GM21390 (cell line): ENCODE data around the gene CCDC196.
"Not testable (repeated sequence)": the region's sequence is repeated elsewhere in the genome, so short reads cannot be mapped to it uniquely, and the experiment has no call there.

ENCODE experiments used
- ATAC-seq: cut with Tn5 transposase; IDR thresholded peaks from one replicate; pipeline ENCODE4 v1.9.1; 2021; ENCODE audit not compliant: unreplicated experiment

CCDC196 gene

DNA sequence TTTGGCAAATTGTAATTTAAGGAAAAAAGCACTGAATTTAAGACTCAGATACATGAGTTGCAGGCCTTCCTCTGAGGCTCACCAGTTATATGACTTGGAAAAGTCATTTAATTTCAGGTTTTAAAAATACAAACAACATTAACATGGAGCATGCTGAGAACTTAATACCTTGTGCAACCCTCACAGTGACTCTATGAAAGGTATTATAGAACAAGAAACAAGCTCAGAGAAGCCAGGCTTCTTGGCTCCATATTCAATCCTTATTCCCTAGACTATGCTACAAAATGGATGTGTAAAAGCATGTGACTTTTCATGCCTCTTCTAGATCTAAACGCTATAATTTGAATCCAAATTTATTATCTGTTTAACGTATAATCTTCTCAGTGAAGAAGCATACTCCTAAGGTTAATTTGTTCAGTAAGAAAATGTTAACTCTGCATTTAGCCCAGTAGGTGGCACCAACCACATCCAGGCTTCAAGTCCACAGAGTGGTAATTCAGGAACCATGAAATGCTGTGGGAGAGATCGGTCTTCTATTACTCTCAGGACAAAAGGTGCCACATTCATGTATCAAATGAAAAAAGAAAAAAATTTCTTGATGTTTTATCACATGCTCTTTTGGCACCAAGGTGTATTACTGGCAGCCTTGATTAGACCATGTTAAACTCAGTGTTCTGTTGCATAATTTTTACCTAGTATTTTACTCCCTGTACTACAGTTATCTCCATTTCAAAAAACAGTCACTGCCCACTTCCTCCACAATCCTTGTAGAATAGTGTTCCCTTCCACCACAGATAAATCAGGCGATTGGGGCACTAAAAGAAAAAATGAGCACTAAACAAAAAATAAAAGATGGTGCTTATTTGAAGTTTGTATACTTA is 9.3 kb downstream of the CCDC196 start:
- peak; percentile 87 for ATAC-seq

DNA sequence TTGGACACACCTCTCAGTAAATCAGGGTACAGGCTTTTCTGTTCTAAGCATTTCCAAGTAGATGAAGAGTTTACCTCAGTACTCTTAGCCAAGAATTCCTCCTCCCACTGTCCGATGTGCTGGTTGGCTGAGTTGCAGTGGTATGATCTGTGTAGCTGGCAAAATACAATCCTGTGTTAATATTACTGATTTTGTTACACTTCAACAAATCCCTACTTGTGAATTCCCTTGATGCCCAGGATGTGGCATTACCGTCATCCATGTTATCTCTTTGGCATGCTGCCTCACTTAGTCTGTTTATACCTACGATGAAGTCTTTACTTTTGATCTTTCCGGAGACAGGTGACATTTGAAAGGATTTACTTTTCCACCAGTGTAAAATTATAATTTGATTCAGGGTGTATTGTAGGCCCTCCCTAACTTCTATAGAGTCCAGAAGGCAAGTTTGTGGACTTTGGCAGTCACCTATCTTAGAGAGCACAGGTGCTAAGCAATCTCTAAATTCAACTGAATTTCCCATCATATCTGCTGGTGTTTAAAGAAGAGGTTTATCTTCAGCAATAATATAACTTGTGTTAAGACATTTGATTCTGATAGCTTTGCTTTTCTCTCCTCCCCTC is 10.1 kb downstream of the CCDC196 start:
- no peak for ATAC-seq

DNA sequence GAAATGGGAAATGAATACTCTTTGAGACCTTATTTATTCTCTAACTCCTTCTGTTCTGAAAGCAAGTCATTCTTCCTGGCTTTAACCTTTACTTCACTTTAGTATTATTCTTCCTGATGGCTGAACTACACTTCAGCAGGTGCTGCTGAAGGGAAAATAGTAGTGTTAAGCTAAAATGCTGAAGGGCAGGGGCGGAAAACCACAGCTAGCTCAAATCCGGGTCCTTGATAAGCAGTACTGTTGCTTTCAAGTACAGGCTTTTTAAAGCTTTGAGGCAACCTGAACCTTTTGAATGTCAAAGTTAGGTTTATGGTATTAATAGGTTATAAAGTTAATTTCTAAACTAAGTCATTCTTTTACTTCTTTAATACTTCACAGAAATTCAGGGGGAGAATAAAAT is 10.7 kb downstream of the CCDC196 start:
- ATAC-seq, result no peak

DNA sequence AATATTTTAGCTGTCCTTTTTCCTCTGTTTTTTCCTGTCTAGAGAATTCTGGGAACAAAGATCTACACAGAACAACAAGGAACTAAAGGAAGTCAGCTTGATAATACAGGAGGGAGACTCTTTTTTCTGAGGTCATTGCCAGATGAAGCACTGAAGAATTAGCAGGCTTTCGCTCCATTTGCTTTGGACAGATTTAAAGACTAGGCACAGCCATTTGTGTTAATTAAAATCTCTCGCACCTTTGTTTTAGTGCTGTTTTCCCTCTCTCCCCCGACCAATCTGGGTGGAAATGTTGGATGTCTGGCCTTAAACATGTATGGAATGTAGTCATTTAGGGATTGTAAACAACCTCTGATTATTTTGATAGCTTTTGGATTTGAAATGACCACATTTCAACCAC is 12.1 kb downstream of the CCDC196 start:
- no peak for ATAC-seq

DNA sequence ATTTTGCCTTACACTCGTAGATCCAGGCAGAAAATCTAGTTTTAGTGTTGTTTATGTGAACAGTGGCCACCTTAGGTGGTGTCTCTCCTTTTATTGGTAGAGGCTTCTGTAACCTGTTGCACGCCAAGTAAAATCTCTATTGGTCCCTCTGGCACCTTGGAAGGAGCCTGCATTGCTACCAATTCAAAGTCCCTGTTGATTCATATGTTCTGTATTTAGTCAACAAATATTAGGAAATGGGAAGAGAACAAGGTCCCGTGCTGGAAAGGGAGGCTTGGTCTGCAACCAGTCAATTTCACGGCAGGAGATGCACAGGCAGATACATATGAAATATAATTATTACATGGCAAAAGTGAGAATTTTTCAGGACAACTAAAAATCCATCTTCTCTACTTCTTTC is 15.4 kb downstream of the CCDC196 start:
- ATAC-seq, result no peak

DNA sequence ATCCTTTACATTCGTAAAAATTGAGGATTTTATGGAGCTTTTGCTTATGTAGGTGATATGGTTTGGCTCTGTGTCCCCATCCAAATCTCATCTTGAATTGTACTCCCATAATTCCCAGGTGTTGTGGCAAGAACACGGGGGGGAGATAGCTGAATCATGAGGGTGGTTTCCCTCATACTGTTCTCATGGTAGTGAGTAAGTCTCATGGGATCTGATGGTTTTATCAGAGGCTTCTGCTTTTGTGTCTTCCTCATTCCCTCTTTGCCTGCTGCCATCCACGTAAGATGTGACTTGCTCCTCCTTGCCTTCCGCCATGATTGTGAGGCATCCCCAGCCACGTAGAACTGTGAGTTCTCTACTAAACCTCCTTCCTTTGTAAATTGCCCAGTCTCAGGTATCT is 16.7 kb downstream of the CCDC196 start:
- ATAC-seq, result not testable (repeated sequence)

DNA sequence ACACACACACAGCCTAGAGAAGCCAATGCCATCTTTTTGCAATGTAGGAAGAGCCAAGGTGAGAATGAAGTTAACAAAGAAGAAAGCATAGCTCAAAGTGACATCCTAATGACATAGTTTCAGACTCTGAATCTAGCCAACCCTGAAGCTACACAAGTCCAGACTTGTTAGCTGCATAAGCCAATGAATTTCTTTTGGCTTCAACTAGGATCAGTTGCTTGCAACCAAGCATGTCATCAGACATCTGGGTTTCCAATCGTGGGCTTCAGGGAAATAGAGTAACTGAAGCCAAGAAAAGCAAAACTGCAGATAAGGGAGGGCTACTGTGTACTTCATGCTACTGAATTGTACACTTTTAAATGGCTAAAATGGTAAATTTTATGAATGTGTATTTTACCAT is 17.4 kb downstream of the CCDC196 start:
- ATAC-seq, result no peak

DNA sequence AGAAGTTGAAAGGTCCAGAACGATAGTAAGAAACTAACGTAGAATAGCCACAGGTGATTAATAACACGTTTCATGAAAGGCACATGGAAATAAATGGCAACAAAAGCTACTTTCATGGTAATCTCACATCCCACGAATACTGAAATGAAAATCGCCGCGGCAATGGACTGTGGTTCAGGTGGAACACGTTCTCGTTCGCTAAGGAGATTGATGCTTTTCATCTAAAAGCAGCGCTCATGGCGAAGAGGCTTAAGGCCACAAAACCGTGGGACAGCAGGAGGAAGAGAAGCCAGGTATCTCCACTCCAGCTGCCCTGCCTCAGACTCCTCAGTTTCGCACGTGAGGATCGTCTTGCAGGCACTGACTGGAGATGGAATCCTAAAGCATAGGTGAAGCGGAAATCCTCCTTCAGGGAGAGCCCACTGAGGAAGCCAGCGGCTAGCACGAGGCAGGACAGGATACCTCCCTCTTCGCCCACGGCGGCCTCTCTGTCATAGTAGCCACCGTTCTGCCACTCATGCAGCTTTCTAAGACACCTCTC is 21.1 kb downstream of the CCDC196 start:
- peak; percentile 18 for ATAC-seq

DNA sequence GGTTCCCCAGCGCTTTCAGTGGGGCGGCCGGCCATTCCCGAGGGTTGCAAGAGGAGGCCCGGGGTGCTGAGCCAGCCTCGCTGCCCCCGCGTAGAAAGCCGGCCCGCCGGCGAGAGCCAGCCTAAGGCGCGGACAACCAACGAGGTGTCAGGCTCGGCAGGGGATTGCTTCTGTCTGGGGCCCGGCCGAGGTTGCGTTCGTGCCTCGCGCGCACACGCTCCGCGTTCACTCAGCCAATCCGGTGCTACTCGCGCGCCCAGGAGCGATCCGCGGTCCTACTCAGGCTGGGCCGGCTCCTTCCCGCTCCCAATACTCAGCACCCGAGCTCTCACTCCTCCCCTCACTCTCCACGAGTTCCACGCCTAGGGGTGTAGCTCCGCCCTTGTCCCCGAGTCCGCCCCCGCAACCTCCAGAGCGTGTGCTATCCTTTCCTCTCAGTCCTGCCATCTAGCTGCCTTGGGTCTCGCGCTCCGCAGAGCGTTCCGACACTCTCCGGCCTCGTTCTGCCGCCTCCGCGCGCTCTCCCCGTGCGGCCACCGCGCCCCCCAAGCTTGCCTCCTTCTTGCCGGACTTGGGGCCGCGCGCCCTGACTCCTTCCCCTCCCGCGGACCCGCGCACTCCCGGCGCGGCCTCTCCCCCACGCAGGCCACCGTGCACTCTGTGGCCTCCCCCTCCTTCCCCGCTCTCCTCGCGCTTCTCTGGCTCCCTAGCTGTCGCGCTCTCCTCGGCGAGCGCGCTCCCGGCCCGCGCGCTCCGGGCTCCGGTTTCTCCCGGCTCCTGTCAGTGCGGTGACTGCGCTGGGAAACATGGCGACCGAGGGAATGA is 21.8 kb downstream of the CCDC196 start, which contains the start of gene GPHN:
Gene GPHN, plus strand, starts transcription at position 426 of the 825 bp plus-strand sequence.
- ATAC-seq, result peak; percentile 78

DNA sequence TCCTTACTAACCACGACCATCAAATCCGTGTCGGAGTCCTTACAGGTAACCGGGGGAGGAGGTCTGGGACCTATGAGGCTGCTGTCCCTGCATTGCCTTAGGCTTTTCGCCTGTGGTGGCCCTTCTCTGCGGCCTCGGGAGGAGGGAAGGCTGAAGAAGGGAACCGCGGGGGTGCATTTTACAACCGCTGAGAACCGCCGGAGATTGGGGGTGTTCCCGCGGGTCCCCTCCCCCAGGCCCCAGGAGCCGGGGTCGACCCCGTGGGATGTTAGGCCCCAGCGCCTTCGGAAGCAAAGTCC is 22.3 kb downstream of the CCDC196 start:
- no peak for ATAC-seq

DNA sequence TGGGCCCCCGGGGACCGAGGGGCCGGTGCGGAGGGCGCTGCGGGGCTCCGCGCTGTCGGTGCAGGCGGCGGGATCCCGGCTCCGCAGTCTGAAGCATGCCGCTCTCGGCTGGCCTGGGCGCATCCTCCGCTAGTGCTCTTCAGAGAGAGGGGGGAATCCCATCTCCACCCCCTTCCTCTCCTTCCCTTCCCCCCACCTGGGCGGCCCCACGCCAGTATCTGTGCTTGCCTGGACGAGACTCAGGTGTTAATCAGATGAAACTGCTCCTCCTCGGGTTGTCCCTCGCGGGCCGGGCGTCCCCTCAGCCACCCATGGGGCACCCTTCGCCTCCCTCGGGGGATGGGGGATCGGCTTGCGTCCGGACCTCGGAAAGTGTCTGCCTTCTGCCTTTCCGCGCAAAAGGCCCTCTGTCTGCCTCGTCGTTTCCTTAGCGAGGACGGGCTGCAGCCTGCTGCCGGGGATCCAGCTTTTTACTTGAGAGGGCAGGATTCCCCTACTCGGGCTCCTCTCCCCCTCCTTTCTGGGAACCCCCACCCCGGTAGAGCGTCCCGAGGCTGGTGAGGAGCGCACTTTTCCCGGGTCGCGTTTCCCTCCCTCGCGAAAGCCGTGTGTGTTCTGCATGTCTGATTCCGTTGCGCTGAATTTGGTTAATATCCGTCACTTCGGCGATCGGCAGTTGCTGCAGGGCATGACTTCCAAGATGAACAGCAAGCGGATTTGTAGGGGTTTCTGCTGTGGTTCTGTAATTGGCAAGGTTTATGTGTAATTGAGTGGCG is 22.9 kb downstream of the CCDC196 start:
- ATAC-seq, result peak; percentile 25

DNA sequence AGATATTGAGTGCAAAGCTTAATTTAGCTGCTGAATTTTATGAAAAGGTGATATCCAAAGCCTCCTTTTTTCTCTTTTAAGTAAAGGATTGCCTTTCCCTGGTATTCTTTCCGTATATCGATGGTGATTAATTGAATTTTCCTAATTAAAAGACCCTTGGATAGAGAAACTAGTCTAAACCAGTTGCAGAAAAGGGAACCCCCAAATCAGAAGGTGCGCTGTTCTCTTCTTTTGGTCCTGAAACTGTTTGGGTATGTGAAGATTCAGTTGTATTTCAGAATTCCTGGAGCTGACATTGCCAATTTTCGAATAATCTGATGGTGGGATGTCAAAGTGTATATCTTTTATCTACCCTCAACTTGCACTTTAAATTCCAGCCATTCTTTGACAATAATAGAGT is 23.7 kb downstream of the CCDC196 start:
- ATAC-seq, result no peak

DNA sequence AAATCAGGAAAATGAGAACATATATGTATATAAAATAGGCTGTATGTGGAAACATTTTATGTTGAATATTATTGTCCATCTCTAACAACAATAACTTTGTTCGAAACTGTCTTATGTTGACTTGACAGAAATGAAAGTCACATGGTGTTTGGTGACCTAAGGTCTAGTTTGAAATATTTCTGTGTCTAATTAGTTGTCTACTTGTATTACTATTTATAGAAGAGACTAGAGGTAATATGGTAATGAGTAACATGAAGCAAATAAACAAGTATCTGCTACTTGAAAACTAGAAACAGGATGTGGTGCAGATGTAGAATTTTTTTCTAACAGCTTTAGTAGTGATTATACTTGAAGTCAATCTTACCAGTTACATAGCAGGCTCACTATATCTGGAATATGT is 25.7 kb downstream of the CCDC196 start:
- no peak for ATAC-seq

DNA sequence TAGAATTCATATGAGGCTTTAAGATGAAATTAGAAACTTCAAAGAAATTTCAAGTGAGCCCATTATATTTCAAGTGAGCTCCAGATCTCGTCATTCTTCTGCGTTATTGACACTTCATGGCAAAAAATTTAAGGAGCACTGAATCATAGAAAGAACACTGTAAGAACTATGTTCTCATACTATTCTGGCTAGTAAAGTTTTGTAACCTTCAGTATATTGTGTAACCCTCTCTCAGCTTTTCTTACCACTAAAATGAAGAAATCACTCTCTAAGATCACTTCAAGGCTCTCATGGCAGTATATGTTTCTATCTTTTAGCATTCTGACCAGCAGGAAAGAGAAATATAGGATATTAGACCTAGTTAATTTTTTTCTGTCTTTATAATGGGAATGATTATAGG is 28.0 kb downstream of the CCDC196 start:
- ATAC-seq, result no peak

DNA sequence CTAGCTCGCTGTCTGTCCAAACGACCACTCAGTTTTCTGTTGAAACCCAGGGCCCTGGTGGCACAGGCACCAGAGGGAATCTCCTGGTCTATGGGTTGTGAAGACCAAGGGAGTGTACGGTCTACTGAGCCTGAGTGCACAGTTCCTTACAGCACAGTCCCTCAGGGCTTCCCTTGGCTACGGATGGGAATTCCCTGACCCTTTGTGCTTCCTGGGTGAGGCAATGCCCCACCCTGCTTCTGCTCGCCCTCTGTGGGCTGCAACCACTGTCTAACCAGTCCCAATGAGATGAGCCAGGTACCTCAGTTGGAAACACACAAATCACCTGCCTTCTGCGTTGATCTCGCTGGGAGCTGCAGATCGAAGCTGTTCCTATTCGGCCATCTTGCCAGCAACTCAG is 44.4 kb downstream of the CCDC196 start:
- no peak for ATAC-seq

DNA sequence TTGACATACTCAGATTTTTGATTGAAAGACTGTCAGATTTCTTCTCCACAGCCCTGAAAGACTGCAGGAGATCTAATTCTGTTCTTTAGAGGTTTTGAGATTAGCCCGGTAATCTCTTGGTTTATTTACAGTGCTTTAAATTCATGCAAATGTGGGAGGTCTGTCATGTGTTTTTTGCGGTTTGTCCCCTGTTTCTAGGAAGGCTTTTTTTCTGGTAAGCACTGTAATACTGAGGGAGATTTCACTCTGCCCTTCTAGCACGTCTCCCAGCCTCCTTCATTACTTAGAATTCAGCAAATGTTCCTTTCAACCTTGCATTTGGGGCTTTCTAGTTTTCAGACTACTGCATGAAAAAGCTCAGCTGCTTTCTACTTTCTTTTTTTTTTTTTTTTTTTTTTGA is 52.9 kb downstream of the CCDC196 start:
- no peak for ATAC-seq

DNA sequence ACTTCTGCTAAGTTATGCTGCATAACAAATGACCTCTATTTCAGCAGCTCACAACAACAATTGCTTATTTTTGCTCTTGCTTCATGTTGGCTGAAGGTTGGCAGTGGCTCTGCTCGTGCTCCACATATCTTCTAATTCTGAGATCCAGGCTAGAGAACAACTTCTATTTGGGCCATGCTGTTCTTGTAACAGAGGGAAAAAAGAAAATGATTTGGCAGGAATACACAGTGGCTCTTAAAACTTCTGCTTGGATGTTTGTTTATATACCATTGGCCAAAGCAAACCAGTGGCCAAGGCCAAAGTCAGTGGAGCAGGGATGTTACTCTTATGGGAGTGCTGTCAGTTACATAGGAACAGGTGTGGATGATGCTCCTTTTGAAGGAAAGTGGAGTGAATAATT is 53.9 kb downstream of the CCDC196 start:
- no peak for ATAC-seq

DNA sequence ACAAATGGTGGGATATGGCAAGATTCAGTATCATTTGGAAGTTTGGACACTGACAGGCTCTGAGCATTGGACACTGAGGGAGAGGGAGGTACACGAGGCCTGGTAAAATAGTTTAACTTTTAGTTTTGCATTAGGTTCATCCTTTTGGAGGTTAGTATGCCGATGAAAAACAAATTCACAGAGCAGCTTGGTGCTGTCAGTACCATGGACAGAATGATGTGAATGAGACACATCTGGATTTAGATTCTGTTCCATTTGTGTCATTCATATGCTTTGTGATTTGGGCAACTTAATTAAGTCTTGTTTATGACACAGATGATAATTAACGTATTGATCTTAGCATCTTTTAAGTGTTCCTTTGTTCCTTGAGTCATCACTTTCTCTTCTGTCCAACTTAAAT is 55.5 kb downstream of the CCDC196 start:
- ATAC-seq, result no peak

DNA sequence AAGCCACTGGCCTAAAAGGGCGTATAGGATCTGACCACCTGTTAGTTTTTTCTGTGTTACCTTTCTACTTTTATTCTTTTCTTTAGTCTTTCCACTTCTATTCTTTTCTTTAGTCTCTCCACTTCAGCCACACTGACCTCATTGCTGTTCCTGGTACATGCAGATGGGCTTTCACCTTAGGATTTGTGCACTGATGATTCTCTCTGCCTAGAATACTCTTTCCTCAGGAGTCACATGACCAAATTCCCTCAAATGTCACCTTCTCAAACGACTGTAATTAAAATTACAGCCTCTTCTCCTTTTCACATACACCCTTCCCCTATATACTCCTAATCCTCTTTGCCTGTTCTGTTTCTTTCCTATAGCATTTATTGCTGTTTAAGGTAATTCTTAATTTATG is 57.8 kb downstream of the CCDC196 start:
- no peak for ATAC-seq

DNA sequence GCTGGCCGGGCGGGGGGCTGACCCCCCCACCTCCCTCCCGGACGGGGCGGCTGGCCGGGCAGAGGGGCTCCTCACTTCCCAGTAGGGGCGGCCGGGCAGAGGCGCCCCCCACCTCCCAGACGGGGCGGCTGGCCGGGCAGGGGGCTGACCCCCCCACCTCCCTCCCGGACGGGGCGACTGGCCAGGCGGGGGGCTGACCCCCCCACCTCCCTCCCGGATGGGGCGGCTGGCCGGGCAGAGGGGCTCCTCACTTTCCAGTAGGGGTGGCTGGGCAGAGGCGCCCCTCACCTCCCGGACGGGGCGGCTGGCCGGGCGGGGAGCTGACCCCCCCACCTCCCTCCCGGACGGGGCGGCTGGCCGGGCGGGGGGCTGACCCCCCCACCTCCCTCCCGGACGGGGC is 59.0 kb downstream of the CCDC196 start:
- not testable (repeated sequence) for ATAC-seq

DNA sequence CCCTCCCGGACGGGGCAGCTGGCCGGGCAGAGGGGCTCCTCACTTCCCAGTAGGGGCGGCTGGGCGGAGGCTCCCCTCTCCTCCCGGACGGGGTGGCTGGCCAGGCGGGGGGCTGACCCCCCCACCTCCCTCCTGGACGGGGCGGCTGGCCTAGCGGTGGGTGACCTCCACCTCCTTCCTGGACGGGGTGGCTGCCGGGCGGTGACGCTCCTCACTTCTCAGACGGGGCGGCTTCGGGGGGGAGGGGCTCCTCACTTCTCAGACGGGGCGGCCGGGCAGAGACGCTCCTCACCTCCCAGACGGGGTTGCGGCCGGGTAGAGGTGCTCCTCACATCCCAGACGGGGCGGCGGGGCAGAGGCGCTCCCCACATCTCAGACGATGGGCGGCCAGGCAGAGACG is 59.6 kb downstream of the CCDC196 start:
- not testable (repeated sequence) for ATAC-seq
